Activated CD4-positive, alpha-beta memory T cell treated with anti-CD3 and anti-CD28 coated beads for 36 hours (primary cell): ENCODE measurements around the gene RUNDC1. TPM values are rescaled to one million over a fixed set of nuclear protein-coding genes. Genes with fewer than 3 reads are reported as not detected.
A peak's percentile ranks its signal among the peaks of the same experiment; 100 is the strongest.

Experiments
- CTCF ChIA-PET: fragments of 350-600 bp; sonication (Branson Sonifier 250); formaldehyde crosslinking; loops from one replicate; lab custom pipeline; 2021; ENCODE audit warnings: antibody characterized with exemption, inconsistent platforms; lab: Charles Lee
- POLR2A ChIA-PET: fragments of 350-600 bp; sonication (Branson Sonifier 250); formaldehyde crosslinking; loops from one replicate; lab custom pipeline; 2021; ENCODE audit warnings: antibody characterized with exemption; lab: Charles Lee
- DNase-seq: peaks from one replicate; pipeline ENCODE4 v3.0.0-alpha.2; 2020
- H3K27ac Mint-ChIP-seq: one replicate; pipeline ENCODE4 v1.8.0; 2021; ENCODE audit warnings: mixed read lengths
- H3K27me3 Mint-ChIP-seq: one replicate; pipeline ENCODE4 v1.8.0; 2021; ENCODE audit warnings: mixed read lengths
- H3K36me3 Mint-ChIP-seq: one replicate; pipeline ENCODE4 v1.8.0; 2021; ENCODE audit warnings: mixed read lengths
- H3K4me1 Mint-ChIP-seq: one replicate; pipeline ENCODE4 v1.8.0; 2021; ENCODE audit warnings: low read depth, mixed read lengths
- H3K4me3 Mint-ChIP-seq: one replicate; pipeline ENCODE4 v1.8.0; 2021; ENCODE audit warnings: mild to moderate bottlenecking, mixed read lengths
- H3K9me3 Mint-ChIP-seq: one replicate; pipeline ENCODE4 v1.8.0; 2021; ENCODE audit warnings: mixed read lengths
- intact Hi-C: fragments of 100-400 bp; cut with micrococcal nuclease; formaldehyde crosslinking; loops from one replicate; pipeline ENCODE4 v1.15.1; 2023
- total RNA-seq, 2 experiments: library from RNA; stranded (reverse); gene quantifications; one replicate each; pipeline ENCODE4 v1.2.3, GENCODE V29; 2021

RUNDC1 gene
- total RNA-seq, 2 experiments from 2014 or later = 10.0 to 11.5 TPM

DNA sequence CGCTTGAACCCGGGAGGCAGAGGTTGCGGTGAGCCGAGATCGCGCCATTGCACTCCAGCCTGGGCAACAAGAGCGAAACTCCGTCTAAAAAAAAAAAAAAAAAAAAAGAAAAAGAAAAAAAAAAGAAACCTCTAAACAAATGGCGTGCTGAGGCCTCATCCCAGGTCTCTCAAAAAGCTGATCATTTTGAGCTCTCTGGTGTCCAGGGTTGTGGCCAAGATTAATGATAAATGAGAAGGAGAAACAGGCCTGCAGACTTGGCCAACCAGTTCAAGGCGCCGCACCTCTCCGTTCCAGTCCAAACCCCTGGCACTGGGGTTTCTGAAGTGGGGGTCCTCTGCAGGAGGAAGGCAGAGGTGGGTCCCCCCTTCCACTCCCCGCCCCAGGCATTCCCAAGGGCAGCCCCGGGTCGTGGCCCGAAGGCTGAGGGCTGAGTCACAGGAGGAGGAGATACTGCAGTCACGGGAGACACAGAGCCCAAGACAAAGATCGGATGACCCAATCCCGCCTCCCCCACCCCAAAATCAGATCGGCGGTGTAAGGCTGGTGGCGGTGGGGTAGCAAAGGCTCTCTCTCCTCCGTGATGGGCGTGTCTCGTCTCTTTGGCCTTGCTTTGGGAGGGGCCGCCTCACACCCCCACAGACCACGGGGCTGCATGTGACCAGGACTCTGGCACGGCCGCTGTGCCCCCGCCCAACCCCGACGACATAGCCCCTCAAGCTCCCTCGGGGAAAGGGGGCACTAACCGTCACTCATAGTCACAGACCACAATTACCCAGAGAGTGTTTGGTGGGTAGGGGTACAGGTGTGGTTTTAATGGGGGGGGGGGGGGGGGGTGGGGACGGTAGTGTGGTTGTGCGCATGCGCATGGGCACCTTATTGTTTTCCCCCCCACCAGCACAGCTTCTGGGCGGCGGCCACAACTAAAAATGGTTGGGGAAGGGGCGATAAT, 40.7 kb downstream of the RUNDC1 start:
- Mint-ChIP-seq H3K9me3 (no peaks in the 10 kb centered on the region), H3K27ac (peak overlapping the region; percentile 28), H3K27me3 (no peaks in the 10 kb centered on the region), H3K4me3 (peak overlapping the region; percentile 87), H3K4me1 (peaks cover 31% of the 10 kb centered on the region), H3K36me3 (no peaks in the 10 kb centered on the region)
- intact Hi-C loops = loop anchor here (2.0 to 10.0 kb wide), 3 partner anchors 14 to 191 kb away; partner anchors contain the start of genes BRCA1, IFI35 and TMEM106A
- CTCF ChIA-PET = interaction anchor here (1.0 kb wide), 1 partner anchor 23 kb away, joined by 6 read pairs; the partner anchor contains the start of gene RPL27
- POLR2A ChIA-PET = interaction anchor here (0.7 to 2.1 kb wide), 4 partner anchors 23 to 295 kb away, joined by 3 to 8 read pairs (median 4); partner anchors contain the start of genes RPL27 and TMEM106A
- DNase-seq = peak; percentile 46

DNA sequence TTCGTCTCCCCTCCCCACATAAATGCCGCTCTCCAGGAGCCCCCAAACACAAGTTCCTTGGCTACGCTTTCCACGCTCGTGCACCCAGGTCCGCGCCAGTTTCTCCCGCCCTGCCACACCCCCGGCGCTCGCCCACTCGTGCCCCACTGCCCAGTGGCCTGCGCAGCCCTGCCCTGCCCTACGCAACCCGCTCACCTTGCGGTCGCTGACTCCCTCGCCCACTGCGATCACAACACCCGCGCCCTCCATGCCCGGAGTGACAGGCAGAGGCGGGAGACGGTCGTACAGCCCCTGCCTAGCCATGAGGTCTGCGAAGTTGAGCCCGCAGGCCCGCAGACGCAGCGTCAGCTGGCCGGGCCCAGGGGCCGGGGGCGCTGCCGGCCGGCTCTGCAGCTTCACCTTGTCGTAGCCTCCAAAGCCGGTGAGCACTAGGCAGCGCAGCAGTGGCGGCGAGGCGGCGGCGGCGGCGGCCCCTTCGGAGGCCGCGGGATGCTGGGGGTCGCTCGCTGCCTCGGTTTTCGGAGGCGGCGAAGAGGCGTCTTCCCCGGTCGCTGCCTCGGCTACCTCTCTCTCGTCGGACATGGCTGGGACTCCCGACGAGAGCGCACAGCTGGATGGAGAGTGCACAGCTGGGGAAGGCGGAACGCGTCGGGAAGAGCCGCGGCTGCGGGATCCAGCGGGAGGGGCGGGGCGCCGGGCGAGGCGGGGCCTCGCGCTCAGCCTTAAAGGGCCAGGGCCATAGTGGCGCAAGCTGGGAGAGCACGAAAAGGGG, 41.6 kb downstream of the RUNDC1 start, which contains the start of gene VAT1:
VAT1 (minus strand) TSS at position 645 of the 772 bp plus-strand sequence; CDS start at position 582, 63 bp downstream.
- intact Hi-C loops = loop anchor here (2.0 to 10.0 kb wide), 3 partner anchors 15 to 190 kb away; partner anchors contain the start of genes BRCA1, IFI35 and TMEM106A
- ChIA-PET CTCF (interaction anchor here (0.6 to 1.0 kb wide), 4 partner anchors 24 to 923 kb away, joined by 3 to 6 read pairs (median 4); partner anchors contain the start of gene RPL27), POLR2A (interaction anchor here (0.7 to 2.1 kb wide), 4 partner anchors 24 to 340 kb away, joined by 3 to 8 read pairs (median 4); partner anchors contain the start of genes RPL27 and TMEM106A)
- DNase-seq = peak; percentile 71
- no peaks in the 10 kb centered on the region for H3K36me3 Mint-ChIP-seq
- H3K9me3 Mint-ChIP-seq = no peaks in the 10 kb centered on the region
- H3K27ac Mint-ChIP-seq = peak within 1 kb of the TSS; percentile 58
- peaks cover 31% of the 10 kb centered on the region for H3K4me1 Mint-ChIP-seq
- peak within 1 kb of the TSS; percentile 87 for H3K4me3 Mint-ChIP-seq
- no peaks in the 10 kb centered on the region for H3K27me3 Mint-ChIP-seq

DNA sequence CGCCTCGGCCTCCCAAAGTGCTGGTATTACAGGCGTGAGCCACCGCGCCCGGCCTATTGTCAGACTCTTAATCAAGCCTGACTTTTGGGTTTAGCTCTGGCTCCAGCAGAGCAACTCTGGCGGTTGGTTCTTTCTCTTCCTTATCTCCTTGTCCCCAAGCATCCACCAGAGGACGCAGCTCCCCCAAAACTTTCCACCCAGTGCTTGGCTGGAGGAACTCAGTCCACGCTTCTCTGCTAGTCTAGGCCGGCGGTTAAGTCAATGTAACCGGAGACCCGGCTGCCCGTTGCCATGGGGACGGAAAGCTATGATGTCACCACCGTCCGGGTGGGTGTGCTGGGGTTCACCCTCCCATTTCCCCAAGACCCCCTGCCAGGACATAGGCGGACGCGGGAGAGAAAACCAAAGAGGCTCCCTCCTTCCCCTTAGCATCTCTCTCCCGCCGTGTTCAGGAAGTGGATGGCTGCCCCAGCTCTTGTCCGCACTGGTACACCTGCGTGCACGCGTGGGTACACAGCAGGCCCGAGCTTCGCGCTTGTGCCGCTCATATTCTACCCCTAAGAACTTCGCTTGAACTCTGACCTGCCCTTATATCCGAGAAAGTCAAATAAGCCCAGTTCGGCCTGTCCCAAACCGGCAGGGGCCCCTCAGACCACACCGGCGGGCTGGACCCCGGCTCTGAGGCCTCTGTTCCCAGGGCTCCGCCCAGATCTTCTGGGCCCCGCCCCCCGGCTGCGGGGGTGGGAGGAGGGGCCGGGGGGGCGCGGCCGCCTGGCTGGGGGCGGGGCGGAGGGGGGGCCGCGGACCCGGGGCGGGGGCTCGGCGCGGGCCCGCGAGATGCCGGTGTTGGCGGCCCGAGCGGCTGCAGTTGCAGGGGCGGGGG, 44.3 kb downstream of the RUNDC1 start, which contains the start of gene RND2:
RND2 (plus strand) TSS at position 825 of the 883 bp plus-strand sequence. CDS start 117 bp downstream, outside the sequence.
- peak; percentile 88 for DNase-seq
- no peaks in the 10 kb centered on the region for H3K9me3 Mint-ChIP-seq
- peak within 1 kb of the TSS; percentile 21 for H3K27ac Mint-ChIP-seq
- intact Hi-C loops = loop anchor here (2.0 to 10.0 kb wide), 3 partner anchors 100 to 188 kb away; partner anchors contain the start of genes BRCA1, NBR1 and TMEM106A
- no peaks in the 10 kb centered on the region for H3K27me3 Mint-ChIP-seq
- POLR2A ChIA-PET = interaction anchor here (0.7 to 1.7 kb wide), 5 partner anchors 12 to 291 kb away, joined by 3 to 13 read pairs (median 4); partner anchors contain the start of genes IFI35 and RPL27
- CTCF ChIA-PET = interaction anchor here (0.6 to 1.7 kb wide), 14 partner anchors 10 to 598 kb away, joined by 3 to 10 read pairs (median 3); partner anchors contain the start of genes IFI35 and RPL27
- H3K4me3 Mint-ChIP-seq = peak within 1 kb of the TSS; percentile 74
- H3K36me3 Mint-ChIP-seq = no peaks in the 10 kb centered on the region
- H3K4me1 Mint-ChIP-seq = peaks cover 21% of the 10 kb centered on the region

DNA sequence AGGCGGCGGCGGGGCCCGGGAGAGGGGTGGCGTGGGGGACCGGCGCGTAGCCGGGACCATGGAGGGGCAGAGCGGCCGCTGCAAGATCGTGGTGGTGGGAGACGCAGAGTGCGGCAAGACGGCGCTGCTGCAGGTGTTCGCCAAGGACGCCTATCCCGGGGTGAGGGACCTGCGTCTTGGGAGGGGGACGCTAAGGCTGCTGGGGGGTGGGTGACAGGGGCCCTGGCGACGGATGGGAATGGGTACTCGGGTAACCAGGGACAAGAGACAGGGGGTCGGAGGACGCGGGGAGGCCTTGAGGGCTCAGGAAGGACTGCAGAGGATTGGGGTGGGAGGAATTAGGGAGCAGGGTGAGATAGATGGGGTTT, 44.9 kb downstream of the RUNDC1 start:
- Mint-ChIP-seq H3K27ac (peak overlapping the region; percentile 18), H3K36me3 (no peaks in the 10 kb centered on the region), H3K9me3 (no peaks in the 10 kb centered on the region), H3K27me3 (no peaks in the 10 kb centered on the region), H3K4me3 (peak overlapping the region; percentile 43), H3K4me1 (peaks cover 15% of the 10 kb centered on the region)
- CTCF ChIA-PET = interaction anchor here (0.9 to 1.5 kb wide), 2 partner anchors 27 to 102 kb away, joined by 3 to 8 read pairs; partner anchors contain the start of gene RPL27
- intact Hi-C loops = loop anchor here (2.0 to 10.0 kb wide), 2 partner anchors 100 to 146 kb away; partner anchors contain the start of genes BRCA1 and NBR1
- POLR2A ChIA-PET = interaction anchor here (1.2 to 1.4 kb wide), 2 partner anchors 27 to 290 kb away, joined by 6 to 13 read pairs; partner anchors contain the start of gene RPL27
- DNase-seq = no peak

DNA sequence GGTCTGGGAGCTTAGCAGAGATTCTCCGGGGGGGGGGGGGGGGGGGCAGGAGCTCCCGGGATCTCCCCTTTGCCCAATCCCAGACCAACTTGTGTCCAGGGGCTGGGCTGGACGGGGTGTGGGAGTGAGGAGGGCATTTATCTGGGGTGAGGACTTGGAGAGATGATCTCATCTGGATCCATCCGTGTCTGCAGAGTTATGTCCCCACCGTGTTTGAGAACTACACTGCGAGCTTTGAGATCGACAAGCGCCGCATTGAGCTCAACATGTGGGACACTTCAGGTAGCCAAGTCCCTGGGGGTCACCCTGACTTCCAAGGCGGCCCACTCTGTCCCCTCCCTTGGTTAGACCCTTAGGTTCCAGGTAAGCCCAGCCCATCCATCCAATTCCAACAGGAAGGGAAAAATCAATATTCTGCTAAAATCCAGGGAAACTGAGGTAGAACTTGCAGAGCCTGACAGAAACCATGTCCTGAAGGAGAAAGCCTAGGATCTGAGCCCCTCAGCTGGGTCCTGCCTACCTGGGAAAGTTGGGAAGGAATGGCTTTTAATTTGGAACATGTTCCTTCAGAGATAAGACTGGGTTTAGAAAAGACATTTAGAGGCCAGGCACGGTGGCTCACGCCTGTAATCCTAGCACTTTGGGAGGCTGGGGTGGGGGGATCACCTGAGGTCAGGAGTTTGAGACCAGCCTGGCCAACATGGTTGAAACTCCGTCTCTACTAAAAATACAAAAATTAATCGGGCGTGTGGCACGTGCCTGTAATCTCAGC, 45.6 kb downstream of the RUNDC1 start:
- POLR2A ChIA-PET = interaction anchor here (1.2 kb wide), 1 partner anchor 289 kb away, joined by 6 read pairs; no protein-coding TSS in a partner anchor
- no peaks in the 10 kb centered on the region for H3K36me3 Mint-ChIP-seq
- CTCF ChIA-PET = no interaction called here
- no peaks in the 10 kb centered on the region for H3K27me3 Mint-ChIP-seq
- no peak overlapping the region for H3K27ac Mint-ChIP-seq
- no peak for DNase-seq
- intact Hi-C loops = loop anchor here (2.0 to 10.0 kb wide), 2 partner anchors 99 to 145 kb away; partner anchors contain the start of genes BRCA1 and NBR1
- H3K4me3 Mint-ChIP-seq = no peak overlapping the region
- H3K9me3 Mint-ChIP-seq = no peaks in the 10 kb centered on the region
- H3K4me1 Mint-ChIP-seq = peaks cover 13% of the 10 kb centered on the region

DNA sequence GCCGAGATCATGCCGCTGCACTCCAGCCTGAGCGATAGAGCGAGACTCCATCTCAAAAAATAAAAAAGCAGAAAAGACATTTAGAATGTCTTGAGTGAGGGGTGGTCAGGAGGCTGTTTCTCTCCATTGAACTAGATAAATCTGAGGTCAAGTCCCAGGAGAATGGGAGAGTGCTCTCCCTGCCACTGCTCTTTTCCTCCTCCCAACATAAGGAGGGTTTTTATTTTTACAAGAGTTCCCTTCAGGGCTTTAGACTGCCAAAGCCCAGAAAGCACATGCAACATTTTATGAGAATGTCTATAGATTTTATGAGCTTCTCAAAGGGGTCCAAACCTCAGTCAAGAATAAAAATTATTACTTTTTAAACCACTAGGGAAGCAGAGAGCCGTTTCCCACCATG, 46.2 kb downstream of the RUNDC1 start:
- POLR2A ChIA-PET = interaction anchor here (0.9 to 1.2 kb wide), 2 partner anchors 9 to 289 kb away, joined by 3 to 6 read pairs; no protein-coding TSS in a partner anchor
- Mint-ChIP-seq H3K4me3 (no peak overlapping the region), H3K27me3 (no peaks in the 10 kb centered on the region), H3K36me3 (no peaks in the 10 kb centered on the region), H3K9me3 (no peaks in the 10 kb centered on the region), H3K27ac (no peak overlapping the region), H3K4me1 (peaks cover 9% of the 10 kb centered on the region)
- CTCF ChIA-PET = no interaction called here
- intact Hi-C loops = loop anchor here (10.0 kb wide), 1 partner anchor 98 kb away; the partner anchor contains the start of gene BRCA1
- no peak for DNase-seq

DNA sequence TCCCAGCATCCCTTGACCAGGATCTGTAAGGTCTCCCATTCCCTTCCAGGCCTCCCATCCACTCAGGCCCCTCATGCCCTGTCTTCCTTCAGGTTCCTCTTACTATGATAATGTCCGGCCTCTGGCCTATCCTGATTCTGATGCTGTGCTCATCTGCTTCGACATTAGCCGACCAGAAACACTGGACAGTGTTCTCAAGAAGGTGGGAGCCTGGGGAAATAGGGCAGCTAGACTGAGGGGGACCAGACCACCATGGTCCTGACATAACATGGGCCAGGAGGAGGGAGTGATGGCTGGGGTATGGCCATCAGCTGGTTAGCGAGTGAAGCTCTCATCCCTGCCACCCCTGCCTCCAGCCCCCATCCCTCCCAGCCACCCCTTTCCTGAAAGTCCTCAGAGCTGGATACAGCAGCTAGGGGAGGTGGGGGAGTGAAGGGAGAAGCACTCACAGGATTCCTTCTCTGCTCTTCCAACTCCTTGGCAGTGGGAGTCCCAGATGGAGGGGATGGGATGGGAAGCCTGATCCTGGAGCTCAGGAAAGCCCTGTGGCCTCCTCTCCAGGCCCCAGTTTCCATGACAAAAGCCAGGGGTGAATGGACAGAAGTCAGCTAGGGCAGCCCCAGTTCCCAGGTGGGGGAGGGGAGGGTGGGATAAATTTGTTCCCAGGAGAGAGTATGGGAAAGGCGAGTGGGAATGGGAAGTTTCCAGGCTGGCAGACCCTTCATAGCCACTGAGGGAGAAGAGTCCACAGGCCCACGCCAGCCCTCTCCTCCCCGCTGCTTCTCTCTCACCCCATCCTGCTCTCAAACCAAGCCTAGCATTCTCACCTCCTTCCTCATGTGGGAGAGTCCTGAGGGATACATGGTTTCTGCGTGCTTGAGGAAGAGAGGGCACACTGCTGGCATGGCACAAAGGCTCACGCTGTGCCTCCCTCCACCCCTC, 47.0 kb downstream of the RUNDC1 start:
- DNase-seq = no peak
- ChIA-PET CTCF (no interaction called here), POLR2A (interaction anchor here (0.9 kb wide), 1 partner anchor 10 kb away, joined by 3 read pairs; no protein-coding TSS in a partner anchor)
- no peaks in the 10 kb centered on the region for H3K27me3 Mint-ChIP-seq
- no peaks in the 10 kb centered on the region for H3K36me3 Mint-ChIP-seq
- H3K9me3 Mint-ChIP-seq = no peaks in the 10 kb centered on the region
- H3K27ac Mint-ChIP-seq = no peak overlapping the region
- intact Hi-C loops = loop anchor here (10.0 kb wide), 1 partner anchor 97 kb away; the partner anchor contains the start of gene BRCA1
- no peak overlapping the region for H3K4me3 Mint-ChIP-seq
- peaks cover 8% of the 10 kb centered on the region for H3K4me1 Mint-ChIP-seq

DNA sequence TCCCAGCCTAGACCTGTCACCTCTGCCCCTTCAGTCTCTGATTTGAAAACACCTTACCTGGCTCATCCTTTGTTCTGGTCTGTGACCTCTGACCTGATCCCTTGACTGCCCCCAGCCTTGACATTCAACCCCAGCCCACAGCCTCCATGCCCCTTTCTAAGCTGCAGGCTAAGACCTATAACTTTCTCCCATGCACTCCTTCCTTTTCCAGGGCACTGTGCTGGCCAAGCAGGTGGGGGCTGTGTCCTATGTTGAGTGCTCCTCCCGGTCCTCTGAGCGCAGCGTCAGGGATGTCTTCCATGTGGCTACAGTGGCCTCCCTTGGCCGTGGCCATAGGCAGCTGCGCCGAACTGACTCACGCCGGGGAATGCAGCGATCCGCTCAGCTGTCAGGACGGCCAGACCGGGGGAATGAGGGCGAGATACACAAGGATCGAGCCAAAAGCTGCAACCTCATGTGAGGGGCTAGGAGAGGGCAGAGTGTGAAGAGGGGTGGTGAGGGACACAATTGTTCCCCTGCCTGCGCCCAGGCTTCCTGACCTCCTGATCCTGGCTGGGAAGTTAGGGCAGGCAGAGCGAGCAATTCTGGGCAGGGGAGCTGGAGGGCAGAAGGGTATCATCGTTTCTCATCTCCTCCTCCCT, 48.0 kb downstream of the RUNDC1 start:
- ChIA-PET POLR2A (no interaction called here), CTCF (interaction anchor here (1.2 kb wide), 1 partner anchor 30 kb away, joined by 3 read pairs; the partner anchor contains the start of gene RPL27)
- no peaks in the 10 kb centered on the region for H3K36me3 Mint-ChIP-seq
- H3K4me1 Mint-ChIP-seq = peaks cover 8% of the 10 kb centered on the region
- no peak overlapping the region for H3K27ac Mint-ChIP-seq
- no peak for DNase-seq
- H3K27me3 Mint-ChIP-seq = no peaks in the 10 kb centered on the region
- H3K4me3 Mint-ChIP-seq = no peak overlapping the region
- H3K9me3 Mint-ChIP-seq = no peaks in the 10 kb centered on the region
- intact Hi-C loops = loop anchor here (10.0 kb wide), 1 partner anchor 96 kb away; the partner anchor contains the start of gene BRCA1
